Mesothelial cell of epicardium (in vitro differentiated cells): ENCODE measurements around the gene C9orf40. TPM values are rescaled to one million over a fixed set of nuclear protein-coding genes. Genes with fewer than 3 reads are reported as not detected.

ENCODE experiments used
- DNase-seq, 2 experiments: peaks; one replicate each; pipeline ENCODE4 v3.0.0; 2021; ENCODE audit warnings: low spot score in 2 of 2; ENCODE audit not compliant: unreplicated experiment in 2 of 2
- H3K27ac Mint-ChIP-seq: 2 replicates; pipeline ENCODE4 v1.8.0; 2021; ENCODE audit warnings: mixed read lengths
- H3K27me3 Mint-ChIP-seq: 2 replicates; pipeline ENCODE4 v1.8.0; 2021; ENCODE audit warnings: low read depth, mixed read lengths
- H3K36me3 Mint-ChIP-seq: 2 replicates; pipeline ENCODE4 v1.8.0; 2021; ENCODE audit warnings: mixed read lengths
- H3K4me1 Mint-ChIP-seq: 2 replicates; pipeline ENCODE4 v1.8.0; 2021; ENCODE audit warnings: mixed read lengths
- H3K4me3 Mint-ChIP-seq: 2 replicates; pipeline ENCODE4 v1.8.0; 2021; ENCODE audit warnings: mild to moderate bottlenecking, moderate library complexity, mixed read lengths
- H3K9me3 Mint-ChIP-seq: 2 replicates; pipeline ENCODE4 v1.8.0; 2021; ENCODE audit warnings: mixed read lengths
- CTCF ChIP-seq: fragments of 200-600 bp; sonication (generic); IDR thresholded peaks from one replicate; pipeline ENCODE4 v1.5.0; 2021; ENCODE audit warnings: antibody characterized with exemption; ENCODE audit not compliant: unreplicated experiment
- total RNA-seq: library from RNA; stranded (reverse); gene quantifications from 3 replicates; pipeline ENCODE4 v1.2.1, GENCODE V29; 2021

C9orf40 gene
- total RNA-seq, 1 donor from 2014 or later, result 5.1 TPM

GRCh38 chr9:74908665-74909064 is 44.0 kb downstream of the C9orf40 start:
- Mint-ChIP-seq H3K27ac (no peak overlapping the region), H3K4me1 (no peaks in the 10 kb centered on the region), H3K27me3 (no peaks in the 10 kb centered on the region), H3K36me3 (no peaks in the 10 kb centered on the region), H3K4me3 (no peak overlapping the region), H3K9me3 (peaks cover 19% of the 10 kb centered on the region)
- TF ChIP-seq CTCF, result no peak
- DNase-seq, result no peak

- H3K9me3 Mint-ChIP-seq, result peaks cover 10% of the 10 kb centered on the region
- DNase-seq, result no peak
- H3K4me3 Mint-ChIP-seq, result no peak overlapping the region
- no peaks in the 10 kb centered on the region for H3K36me3 Mint-ChIP-seq
- no peaks in the 10 kb centered on the region for H3K4me1 Mint-ChIP-seq
- H3K27ac Mint-ChIP-seq, result no peak overlapping the region
- no peak for TF ChIP-seq CTCF
- no peaks in the 10 kb centered on the region for H3K27me3 Mint-ChIP-seq
Observed at GRCh38 chr9:74907085-74907484, 45.6 kb downstream of the C9orf40 start.

- Mint-ChIP-seq H3K4me1 (peaks cover 1% of the 10 kb centered on the region), H3K27me3 (peaks cover 2% of the 10 kb centered on the region), H3K36me3 (no peaks in the 10 kb centered on the region), H3K27ac (no peak overlapping the region), H3K9me3 (no peaks in the 10 kb centered on the region), H3K4me3 (no peak overlapping the region)
- TF ChIP-seq CTCF, result no peak
- DNase-seq, result no peak
Observed at GRCh38 chr9:74901001-74901400, 51.7 kb downstream of the C9orf40 start.

Other genes with a start within 250 kb of the C9orf40 start
- gene TRPM6, start 65.0 kb downstream of the C9orf40 start, total RNA-seq, result 0.07 to 0.18 TPM (median 0.18 TPM) in 3 replicates
- gene CARNMT1, start 75.4 kb upstream of the C9orf40 start, total RNA-seq, result 22.0 to 27.2 TPM (median 24.2 TPM) in 3 replicates
- gene NMRK1, start 135.2 kb upstream of the C9orf40 start, total RNA-seq, result 7.6 to 9.0 TPM (median 7.9 TPM) in 3 replicates
- 10.5 to 13.3 TPM (median 10.7 TPM) in 3 replicates for gene OSTF1, start 135.6 kb upstream of the C9orf40 start, total RNA-seq